NCI-H526 (cell line): ENCODE data around the gene DDIAS.
"Not testable (repeated sequence)": the region's sequence is repeated elsewhere in the genome, so short reads cannot be mapped to it uniquely, and the experiment has no call there.

ENCODE experiments used
- DNase-seq, 2 experiments: peaks; one replicate each; lab custom pipeline; 2025; lab: John Stamatoyannopoulos, UW

DDIAS gene

GRCh38 chr11:82967381-82967780 lies 65.8 kb downstream of the DDIAS start:
- DNase-seq: no peak

- DNase-seq: no peak
Measured at GRCh38 chr11:82969811-82970210, 68.3 kb downstream of the DDIAS start.

GRCh38 chr11:82970507-82971083 lies 69.1 kb downstream of the DDIAS start:
- DNase-seq: peak in 1 of 2 experiments; percentile 40

- DNase-seq: not testable (repeated sequence)
Measured at GRCh38 chr11:82971519-82971946, 70.0 kb downstream of the DDIAS start.

- no peak for DNase-seq
Measured at GRCh38 chr11:82972103-82972502, 70.6 kb downstream of the DDIAS start.

GRCh38 chr11:82974135-82974534 lies 72.6 kb downstream of the DDIAS start:
- no peak for DNase-seq

- DNase-seq: no peak
Measured at GRCh38 chr11:82974851-82975250, 73.3 kb downstream of the DDIAS start.

- DNase-seq: no peak
Measured at GRCh38 chr11:82975882-82976281, 74.3 kb downstream of the DDIAS start.

GRCh38 chr11:82976786-82977185 lies 75.2 kb downstream of the DDIAS start:
- DNase-seq: peak; percentile 56 to 64

- no peak for DNase-seq
Measured at GRCh38 chr11:82978422-82979099, 77.0 kb downstream of the DDIAS start.

GRCh38 chr11:82979824-82980223 lies 78.3 kb downstream of the DDIAS start:
- no peak for DNase-seq

- no peak for DNase-seq
Measured at GRCh38 chr11:82980292-82980691, 78.8 kb downstream of the DDIAS start.

GRCh38 chr11:82980947-82981346 lies 79.4 kb downstream of the DDIAS start:
- no peak for DNase-seq

- no peak for DNase-seq
Measured at GRCh38 chr11:82981852-82982251, 80.3 kb downstream of the DDIAS start.
